Parathyroid adenoma (tissue), 2 donors: ENCODE measurements around the gene ZDHHC3.
A peak's percentile ranks its signal among the peaks of the same experiment; 100 is the strongest.

Experiments used
- H2AFZ ChIP-seq: fragments of 300-600 bp; sonication (generic); one replicate; pipeline ENCODE4 v1.7.0; 2017; ENCODE audit warnings: antibody characterized with exemption, mild to moderate bottlenecking
- H3K27ac ChIP-seq: fragments of 300-600 bp; sonication (generic); one replicate; pipeline ENCODE4 v1.7.0; 2017
- H3K27me3 ChIP-seq: fragments of 300-600 bp; sonication (generic); one replicate; pipeline ENCODE4 v1.7.0; 2017; ENCODE audit warnings: low read length; ENCODE audit not compliant: control insufficient read depth, insufficient read depth
- H3K36me3 ChIP-seq: fragments of 300-600 bp; sonication (generic); one replicate; pipeline ENCODE4 v1.7.0; 2017; ENCODE audit warnings: low read length; ENCODE audit not compliant: control insufficient read depth, insufficient read depth
- H3K4me1 ChIP-seq: fragments of 300-600 bp; sonication (generic); one replicate; pipeline ENCODE4 v1.7.0; 2017; ENCODE audit warnings: control low read depth
- H3K4me2 ChIP-seq: fragments of 300-600 bp; sonication (generic); one replicate; pipeline ENCODE4 v1.7.0; 2017; ENCODE audit warnings: low read length
- H3K4me3 ChIP-seq: fragments of 300-600 bp; sonication (generic); one replicate; pipeline ENCODE4 v1.7.0; 2017; ENCODE audit warnings: low read depth, low read length
- H3K79me2 ChIP-seq: fragments of 300-600 bp; sonication (generic); one replicate; pipeline ENCODE4 v1.7.0; 2017; ENCODE audit warnings: control low read depth
- H3K9ac ChIP-seq: fragments of 300-600 bp; sonication (generic); one replicate; pipeline ENCODE4 v1.7.0; 2017; ENCODE audit warnings: mild to moderate bottlenecking
- H3K9me3 ChIP-seq: fragments of 300-600 bp; sonication (generic); one replicate; pipeline ENCODE4 v1.7.0; 2017; ENCODE audit warnings: low read length; ENCODE audit not compliant: control insufficient read depth
- TF ChIP-seq, protein P1 (sequence below): fragments of 300-600 bp; sonication (generic); IDR thresholded peaks from one replicate; pipeline ENCODE4 v1.7.0; 2017; ENCODE audit warnings: antibody characterized with exemption, mild to moderate bottlenecking
- donor health status: primary hyperparathyroidism.

The ZDHHC3 gene

DNA sequence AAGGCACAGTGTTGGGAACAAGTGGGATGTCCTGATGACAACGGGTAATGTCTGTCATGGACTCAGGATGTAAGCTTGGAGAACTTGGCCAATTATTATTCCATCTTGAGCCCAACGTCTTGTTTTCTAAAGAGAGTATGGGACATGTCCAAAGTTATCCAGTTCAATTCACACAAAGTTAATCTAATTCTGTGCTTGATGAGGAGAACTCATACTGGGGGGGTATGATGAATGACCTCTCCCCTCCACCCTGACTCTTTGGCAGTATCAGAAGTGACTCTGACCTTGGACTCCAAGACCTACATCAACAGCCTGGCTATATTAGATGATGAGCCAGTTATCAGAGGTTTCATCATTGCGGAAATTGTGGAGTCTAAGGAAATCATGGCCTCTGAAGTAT is 65.3 kb downstream of the ZDHHC3 start:
- Histone ChIP-seq H3K4me1 (peaks cover 30% of the 10 kb centered on the region), H3K27ac (no peak overlapping the region), H3K36me3 (no peaks in the 10 kb centered on the region), H3K9ac (no peak overlapping the region), H2AFZ (no peak overlapping the region), H3K4me3 (no peak overlapping the region), H3K79me2 (no peaks in the 10 kb centered on the region), H3K27me3 (no peaks in the 10 kb centered on the region), H3K4me2 (no peak overlapping the region), H3K9me3 (no peaks in the 10 kb centered on the region)
- TF ChIP-seq, protein P1, sequence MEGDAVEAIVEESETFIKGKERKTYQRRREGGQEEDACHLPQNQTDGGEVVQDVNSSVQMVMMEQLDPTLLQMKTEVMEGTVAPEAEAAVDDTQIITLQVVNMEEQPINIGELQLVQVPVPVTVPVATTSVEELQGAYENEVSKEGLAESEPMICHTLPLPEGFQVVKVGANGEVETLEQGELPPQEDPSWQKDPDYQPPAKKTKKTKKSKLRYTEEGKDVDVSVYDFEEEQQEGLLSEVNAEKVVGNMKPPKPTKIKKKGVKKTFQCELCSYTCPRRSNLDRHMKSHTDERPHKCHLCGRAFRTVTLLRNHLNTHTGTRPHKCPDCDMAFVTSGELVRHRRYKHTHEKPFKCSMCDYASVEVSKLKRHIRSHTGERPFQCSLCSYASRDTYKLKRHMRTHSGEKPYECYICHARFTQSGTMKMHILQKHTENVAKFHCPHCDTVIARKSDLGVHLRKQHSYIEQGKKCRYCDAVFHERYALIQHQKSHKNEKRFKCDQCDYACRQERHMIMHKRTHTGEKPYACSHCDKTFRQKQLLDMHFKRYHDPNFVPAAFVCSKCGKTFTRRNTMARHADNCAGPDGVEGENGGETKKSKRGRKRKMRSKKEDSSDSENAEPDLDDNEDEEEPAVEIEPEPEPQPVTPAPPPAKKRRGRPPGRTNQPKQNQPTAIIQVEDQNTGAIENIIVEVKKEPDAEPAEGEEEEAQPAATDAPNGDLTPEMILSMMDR = no peak

DNA sequence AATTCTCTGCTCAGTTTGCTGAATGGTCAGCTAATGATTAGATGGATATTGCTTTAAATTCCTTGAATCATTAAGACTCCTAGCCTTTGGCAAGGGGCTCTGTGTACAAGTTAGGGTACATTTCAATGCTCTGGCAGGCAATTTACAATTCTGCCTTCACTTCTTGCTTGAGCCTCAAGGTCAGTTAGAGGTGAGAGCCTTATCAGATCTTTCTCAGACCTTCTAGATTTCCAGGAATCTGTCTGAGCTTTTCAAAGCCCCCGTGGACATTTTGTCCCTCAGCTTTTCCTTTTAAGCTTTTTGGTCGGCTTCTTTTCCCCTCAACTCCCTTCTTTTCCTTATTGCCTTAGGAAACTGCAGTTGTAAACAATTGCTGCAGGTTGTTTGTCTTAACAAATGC is 66.9 kb downstream of the ZDHHC3 start:
- Histone ChIP-seq H3K27me3 (no peaks in the 10 kb centered on the region), H3K27ac (peak overlapping the region; percentile 4), H3K79me2 (no peaks in the 10 kb centered on the region), H3K4me3 (no peak overlapping the region), H2AFZ (peak overlapping the region; percentile 14), H3K4me2 (no peak overlapping the region), H3K9me3 (no peaks in the 10 kb centered on the region), H3K9ac (no peak overlapping the region), H3K4me1 (peaks cover 18% of the 10 kb centered on the region), H3K36me3 (no peaks in the 10 kb centered on the region)
- TF ChIP-seq, protein P1 = no peak

DNA sequence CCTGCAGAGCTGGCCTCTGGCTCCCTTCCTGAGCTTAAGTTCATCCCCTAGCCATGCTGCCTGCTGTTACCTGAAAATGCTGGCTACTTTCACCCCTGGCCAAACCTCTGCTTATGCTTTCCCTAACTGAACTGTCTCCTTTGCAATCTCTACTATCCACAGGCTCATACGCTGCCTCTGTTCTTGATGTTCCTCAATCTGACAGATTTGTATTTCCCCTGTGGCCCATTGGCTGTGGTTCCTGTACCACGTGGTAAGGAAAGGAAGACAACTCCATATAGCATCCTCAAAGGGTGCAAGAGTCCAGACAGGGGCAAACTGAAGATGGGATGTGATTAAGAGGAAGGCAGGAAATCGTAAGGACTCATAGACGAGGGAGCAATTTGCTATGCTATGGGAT is 68.4 kb downstream of the ZDHHC3 start:
- H3K9me3 ChIP-seq = no peaks in the 10 kb centered on the region
- H3K4me2 ChIP-seq = no peak overlapping the region

DNA sequence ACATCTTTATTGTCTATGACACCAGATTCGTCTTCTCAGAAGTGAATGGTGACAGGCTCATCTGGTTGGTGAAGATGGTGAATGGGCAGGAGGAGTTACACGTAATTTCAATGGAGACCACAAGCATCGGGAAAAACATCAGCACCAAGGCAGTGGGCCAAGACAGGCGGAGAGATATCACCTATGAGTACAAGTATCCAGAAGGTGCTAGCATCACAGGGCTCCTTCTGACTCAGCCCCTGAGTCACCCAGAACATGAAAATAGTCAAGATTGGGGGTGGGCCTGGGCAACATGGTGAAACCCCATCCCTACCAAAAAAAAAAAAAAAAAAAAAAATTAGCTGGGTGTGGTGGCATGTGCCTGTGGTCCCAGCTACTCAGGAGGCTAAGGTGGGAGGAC is 69.0 kb downstream of the ZDHHC3 start:
- H2AFZ ChIP-seq = no peak overlapping the region
- no peaks in the 10 kb centered on the region for H3K79me2 ChIP-seq
- no peak overlapping the region for H3K9ac ChIP-seq
- no peak overlapping the region for H3K27ac ChIP-seq
- no peaks in the 10 kb centered on the region for H3K27me3 ChIP-seq
- TF ChIP-seq, protein P1 = no peak
- no peak overlapping the region for H3K4me2 ChIP-seq
- H3K9me3 ChIP-seq = no peaks in the 10 kb centered on the region
- H3K4me3 ChIP-seq = no peak overlapping the region
- H3K4me1 ChIP-seq = peaks cover 4% of the 10 kb centered on the region
- H3K36me3 ChIP-seq = no peaks in the 10 kb centered on the region

More for the DNA sequence above, 68.4 kb downstream of the ZDHHC3 start:
- no peaks in the 10 kb centered on the region for H3K79me2 ChIP-seq
- H3K4me3 ChIP-seq = no peak overlapping the region
- no peaks in the 10 kb centered on the region for H3K36me3 ChIP-seq
- TF ChIP-seq, protein P1 = no peak
- H3K27me3 ChIP-seq = no peaks in the 10 kb centered on the region
- H3K9ac ChIP-seq = no peak overlapping the region
- H3K27ac ChIP-seq = no peak overlapping the region
- no peak overlapping the region for H2AFZ ChIP-seq
- peaks cover 4% of the 10 kb centered on the region for H3K4me1 ChIP-seq

DNA sequence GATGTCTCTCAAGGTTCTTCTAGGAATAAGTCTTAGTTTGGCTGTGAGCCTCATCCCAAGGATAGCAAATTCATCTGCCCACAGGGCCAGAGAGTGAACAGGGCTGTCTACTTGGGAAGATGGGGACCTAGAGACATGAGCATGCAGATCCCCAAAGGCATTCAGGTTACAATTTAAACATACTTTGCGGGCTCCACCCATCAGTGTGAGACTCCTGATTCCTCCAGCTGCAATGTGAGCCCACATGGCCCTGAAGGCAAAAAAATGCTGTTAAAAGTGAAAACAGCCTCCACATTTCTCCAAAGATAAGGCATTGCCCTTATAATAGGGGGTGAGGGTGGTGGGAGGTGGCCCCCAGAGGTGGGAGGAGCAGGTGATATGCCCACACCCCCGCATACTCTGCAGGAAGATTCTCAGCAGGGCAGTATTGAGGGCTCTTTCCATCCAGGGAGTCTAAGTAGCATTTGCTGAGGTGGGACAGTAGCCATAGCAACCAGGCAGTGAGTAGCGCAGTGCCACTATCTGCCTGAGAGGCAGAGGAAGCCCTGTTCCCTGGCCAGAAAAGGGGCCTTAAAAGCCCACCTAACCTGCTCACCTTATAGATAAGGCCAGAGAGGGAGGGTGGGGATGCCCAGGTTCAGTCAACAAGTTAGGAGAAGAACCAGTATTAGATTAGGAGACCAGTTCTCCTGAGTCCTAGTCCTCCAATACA is 70.4 kb downstream of the ZDHHC3 start:
- Histone ChIP-seq H2AFZ (no peak overlapping the region), H3K9me3 (no peaks in the 10 kb centered on the region), H3K27me3 (no peaks in the 10 kb centered on the region), H3K36me3 (no peaks in the 10 kb centered on the region), H3K4me3 (no peak overlapping the region), H3K4me2 (no peak overlapping the region), H3K4me1 (peaks cover 4% of the 10 kb centered on the region), H3K79me2 (no peaks in the 10 kb centered on the region), H3K27ac (no peak overlapping the region), H3K9ac (no peak overlapping the region)
- TF ChIP-seq, protein P1 = no peak
